Medulla oblongata (tissue), 1 donor: ENCODE data around the gene MUC6.

Source experiments
- DNase-seq: peaks from one replicate; pipeline ENCODE4 v3.0.0-alpha.2; 2015; ENCODE audit errors: extremely low spot score

The MUC6 gene

DNA sequence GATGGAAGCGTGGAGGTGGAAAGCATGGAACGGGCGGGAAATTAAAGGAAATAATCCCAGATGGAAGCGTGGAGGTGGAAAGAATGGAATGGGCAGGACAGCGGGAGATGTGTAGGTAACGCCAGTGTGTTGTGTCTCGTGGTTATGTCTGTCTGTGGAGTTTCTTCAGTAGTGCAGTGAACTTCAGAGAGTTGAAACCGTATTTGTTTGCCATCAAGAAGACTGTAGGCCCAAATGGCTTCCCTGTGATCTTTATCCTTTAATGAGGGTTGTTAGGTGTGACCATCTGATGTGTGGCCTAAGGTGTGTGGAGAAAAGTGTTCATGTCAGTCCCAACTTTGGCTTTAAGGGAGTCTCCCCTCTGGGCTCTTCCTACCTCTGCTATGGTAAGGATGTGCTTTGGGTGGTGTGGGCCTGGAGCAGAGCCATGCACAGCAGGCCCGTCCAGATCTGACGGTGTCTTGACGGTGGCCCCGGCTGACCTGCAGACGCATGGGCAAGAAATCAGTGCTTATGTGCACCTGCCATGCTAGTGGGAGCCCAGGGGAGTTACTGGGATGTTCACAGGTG lies 71.2 kb downstream of the MUC6 start:
- DNase-seq = no peak

GRCh38 chr11:963852-964251 lies 72.7 kb downstream of the MUC6 start:
- no peak for DNase-seq
